ENCODE measurements around the gene ERLIN1. TPM values are rescaled to one million over a fixed set of nuclear protein-coding genes. Genes with fewer than 3 reads are reported as not detected.

The ERLIN1 gene
- total and polyA plus RNA-seq, 10 of the 15 experiments (the other 5 are each of a cell fraction or from before 2014, with no cell fraction given), result 4.9 to 21.7 (median 13.0) TPM

- no TSS peak for BruUV-seq (replicated peaks)
- POLR2A ChIA-PET, result no interaction called here
Measured at GRCh38 chr10:100103581-100103980, 82.2 kb downstream of the ERLIN1 start.

More at GRCh38 chr10:100103581-100103980, 82.2 kb downstream of the ERLIN1 start:
- Histone ChIP-seq H3K4me3 (no peak overlapping the region), H3K9me3 (replicated peaks; ENCODE audit: control insufficient read depth, insufficient read depth, low read length) (no peaks in the 10 kb centered on the region; the same call in 2 of the 3 replicates), H3K27ac (ENCODE audit: control insufficient read depth, insufficient read depth) (no peak overlapping the region), H3K79me2 (ENCODE audit: control insufficient read depth, insufficient read depth, low read length) (no peaks in the 10 kb centered on the region), H3K36me3 (ENCODE audit: control insufficient read depth in 2 of 2, insufficient read depth in 2 of 2, low read length in 1 of 2) (no peaks in the 10 kb centered on the region), H3K4me2 (ENCODE audit: control insufficient read depth, insufficient read depth) (no peak overlapping the region), H4K20me1 (ENCODE audit: control insufficient read depth, insufficient read depth) (no peaks in the 10 kb centered on the region), H3K27me3 (replicated peaks in 1 of 2; ENCODE audit: control insufficient read depth in 2 of 2, insufficient read depth in 2 of 2, low read length in 1 of 2) (peaks cover 0 to 2% of the 10 kb centered on the region in 2 experiments; a peak in 2 of 4 replicates), H3K4me1 (ENCODE audit: control insufficient read depth, insufficient read depth, low read length) (no peaks in the 10 kb centered on the region), H3K9ac (ENCODE audit: control insufficient read depth, insufficient read depth, low read length) (no peak overlapping the region), H2AFZ (ENCODE audit: control insufficient read depth, low read depth, low read length) (no peak overlapping the region)
- FAIRE-seq, result no peak
- intact Hi-C loops (cut with micrococcal nuclease; ENCODE audit: unreplicated experiment), result no loop called here
- in situ Hi-C loops (cut with MboI), result no loop called here
- CTCF ChIA-PET, result no interaction called here
- 62% methylated on average over 5 of the region's 5 CpGs for WGBS (ENCODE audit: insufficient coverage, insufficient replicate concordance, low lambda C conversion rate, missing lambda C conversion rate)
- ATAC-seq, result no peak
- RAD21 ChIA-PET (ENCODE audit: unreplicated experiment), result no interaction called here
- no peak for TF ChIP-seq ZBTB40 (IDR thresholded peaks at IDR 0.05; ENCODE audit: borderline replicate concordance)
- SMC1A ChIA-PET (ENCODE audit: uncharacterized antibody, unreplicated experiment), result no interaction called here
- DNase-seq (ENCODE audit: low read depth, low spot score), result no peak
